Measurements from ENCODE around the gene HAAO. TPM values are rescaled to one million over a fixed set of nuclear protein-coding genes. Genes with fewer than 3 reads are reported as not detected.

Gene HAAO
- total and polyA plus RNA-seq, 2 of the 13 experiments (the other 11 are each of a cell fraction or from before 2014, with no cell fraction given): 36.1 to 42.7 TPM

DNA sequence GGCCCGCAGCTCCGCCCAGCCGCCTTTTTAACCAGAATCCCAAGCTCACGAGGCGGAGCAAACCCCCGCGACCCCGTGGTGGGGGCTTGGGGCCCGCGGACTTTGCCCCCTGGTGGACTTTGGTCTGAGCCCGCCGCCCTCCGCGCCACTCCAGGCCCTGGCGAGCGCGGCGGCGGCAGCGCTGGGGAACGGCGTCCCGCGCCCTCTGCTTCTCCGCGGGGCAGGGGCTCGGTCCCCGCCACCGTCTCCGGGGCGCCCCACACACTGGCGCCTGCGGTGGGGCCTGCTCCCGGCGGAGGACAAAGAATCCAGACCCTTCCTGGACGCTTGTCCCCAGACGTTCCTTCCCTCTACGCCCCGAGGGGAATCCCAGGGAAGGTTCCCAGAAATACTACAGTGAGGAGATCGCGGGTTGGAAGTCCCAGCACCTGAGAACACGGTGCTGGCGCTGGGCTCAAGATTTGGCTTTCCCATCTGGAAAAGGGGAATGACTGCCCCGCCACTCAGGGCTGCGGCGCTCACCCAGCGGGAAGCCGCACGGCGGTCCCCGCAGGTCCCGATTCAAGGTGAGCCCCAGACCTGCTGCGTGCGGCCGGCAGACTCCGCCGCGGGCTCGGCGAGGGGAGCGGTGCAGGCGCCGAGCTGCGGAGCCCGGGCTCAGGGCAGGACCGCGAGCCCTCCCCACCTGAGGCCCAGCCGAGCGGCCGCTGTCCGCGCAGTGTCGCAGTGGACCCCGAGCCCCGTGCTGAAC is at the start of gene HAAO (continued):
- TF ChIP-seq, protein P1, sequence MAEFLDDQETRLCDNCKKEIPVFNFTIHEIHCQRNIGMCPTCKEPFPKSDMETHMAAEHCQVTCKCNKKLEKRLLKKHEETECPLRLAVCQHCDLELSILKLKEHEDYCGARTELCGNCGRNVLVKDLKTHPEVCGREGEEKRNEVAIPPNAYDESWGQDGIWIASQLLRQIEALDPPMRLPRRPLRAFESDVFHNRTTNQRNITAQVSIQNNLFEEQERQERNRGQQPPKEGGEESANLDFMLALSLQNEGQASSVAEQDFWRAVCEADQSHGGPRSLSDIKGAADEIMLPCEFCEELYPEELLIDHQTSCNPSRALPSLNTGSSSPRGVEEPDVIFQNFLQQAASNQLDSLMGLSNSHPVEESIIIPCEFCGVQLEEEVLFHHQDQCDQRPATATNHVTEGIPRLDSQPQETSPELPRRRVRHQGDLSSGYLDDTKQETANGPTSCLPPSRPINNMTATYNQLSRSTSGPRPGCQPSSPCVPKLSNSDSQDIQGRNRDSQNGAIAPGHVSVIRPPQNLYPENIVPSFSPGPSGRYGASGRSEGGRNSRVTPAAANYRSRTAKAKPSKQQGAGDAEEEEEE (CRISPR knock-in tag; IDR thresholded peaks at IDR 0.05; ENCODE audit: borderline replicate concordance): no peak; the same call in 1 of the 2 replicates
- TF ChIP-seq TOE1 (CRISPR knock-in tag; IDR thresholded peaks at IDR 0.05) (peak; percentile 61; the same call in 1 of the 2 replicates), ZFAT (CRISPR knock-in tag; conservative IDR thresholded peaks at IDR 0.05) (peak; percentile 90), ZNF558 (CRISPR knock-in tag; IDR thresholded peaks at IDR 0.05; ENCODE audit: borderline replicate concordance) (peak; percentile 96; the same call in 1 of the 2 replicates), NAIF1 (CRISPR knock-in tag; IDR thresholded peaks at IDR 0.05; ENCODE audit: borderline replicate concordance) (peak; percentile 92), HIVEP1 (CRISPR knock-in tag; IDR thresholded peaks at IDR 0.05) (peak; percentile 83; the same call in 1 of the 2 replicates), ZNF672 (CRISPR knock-in tag; IDR thresholded peaks at IDR 0.05) (no peak), PCBP2 (optimal IDR thresholded peaks at IDR 0.05; ENCODE audit: low read depth, low read length, poor library complexity, severe bottlenecking) (no peak), ZNF841 (CRISPR knock-in tag; IDR thresholded peaks at IDR 0.05; ENCODE audit: borderline replicate concordance) (no peak; the same call in none of the 2 replicates), NBN (conservative IDR thresholded peaks at IDR 0.05) (no peak), DMAP1 (CRISPR knock-in tag; IDR thresholded peaks at IDR 0.05) (peak; percentile 97), FOXA3 (CRISPR knock-in tag; IDR thresholded peaks at IDR 0.05) (peak; percentile 91), NRL (CRISPR knock-in tag; IDR thresholded peaks at IDR 0.05; ENCODE audit: borderline replicate concordance) (peak; percentile 86), ZNF446 (CRISPR knock-in tag; IDR thresholded peaks at IDR 0.05) (peak; percentile 94), ZNF3 (CRISPR knock-in tag; IDR thresholded peaks at IDR 0.05) (no peak), HMGA1 (CRISPR knock-in tag; conservative IDR thresholded peaks at IDR 0.05) (no peak)
- TF ChIP-seq, protein P2, sequence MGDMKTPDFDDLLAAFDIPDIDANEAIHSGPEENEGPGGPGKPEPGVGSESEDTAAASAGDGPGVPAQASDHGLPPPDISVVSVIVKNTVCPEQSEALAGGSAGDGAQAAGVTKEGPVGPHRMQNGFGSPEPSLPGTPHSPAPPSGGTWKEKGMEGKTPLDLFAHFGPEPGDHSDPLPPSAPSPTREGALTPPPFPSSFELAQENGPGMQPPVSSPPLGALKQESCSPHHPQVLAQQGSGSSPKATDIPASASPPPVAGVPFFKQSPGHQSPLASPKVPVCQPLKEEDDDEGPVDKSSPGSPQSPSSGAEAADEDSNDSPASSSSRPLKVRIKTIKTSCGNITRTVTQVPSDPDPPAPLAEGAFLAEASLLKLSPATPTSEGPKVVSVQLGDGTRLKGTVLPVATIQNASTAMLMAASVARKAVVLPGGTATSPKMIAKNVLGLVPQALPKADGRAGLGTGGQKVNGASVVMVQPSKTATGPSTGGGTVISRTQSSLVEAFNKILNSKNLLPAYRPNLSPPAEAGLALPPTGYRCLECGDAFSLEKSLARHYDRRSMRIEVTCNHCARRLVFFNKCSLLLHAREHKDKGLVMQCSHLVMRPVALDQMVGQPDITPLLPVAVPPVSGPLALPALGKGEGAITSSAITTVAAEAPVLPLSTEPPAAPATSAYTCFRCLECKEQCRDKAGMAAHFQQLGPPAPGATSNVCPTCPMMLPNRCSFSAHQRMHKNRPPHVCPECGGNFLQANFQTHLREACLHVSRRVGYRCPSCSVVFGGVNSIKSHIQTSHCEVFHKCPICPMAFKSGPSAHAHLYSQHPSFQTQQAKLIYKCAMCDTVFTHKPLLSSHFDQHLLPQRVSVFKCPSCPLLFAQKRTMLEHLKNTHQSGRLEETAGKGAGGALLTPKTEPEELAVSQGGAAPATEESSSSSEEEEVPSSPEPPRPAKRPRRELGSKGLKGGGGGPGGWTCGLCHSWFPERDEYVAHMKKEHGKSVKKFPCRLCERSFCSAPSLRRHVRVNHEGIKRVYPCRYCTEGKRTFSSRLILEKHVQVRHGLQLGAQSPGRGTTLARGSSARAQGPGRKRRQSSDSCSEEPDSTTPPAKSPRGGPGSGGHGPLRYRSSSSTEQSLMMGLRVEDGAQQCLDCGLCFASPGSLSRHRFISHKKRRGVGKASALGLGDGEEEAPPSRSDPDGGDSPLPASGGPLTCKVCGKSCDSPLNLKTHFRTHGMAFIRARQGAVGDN (CRISPR knock-in tag; IDR thresholded peaks at IDR 0.05): peak; percentile 93
- TF ChIP-seq, protein P3, sequence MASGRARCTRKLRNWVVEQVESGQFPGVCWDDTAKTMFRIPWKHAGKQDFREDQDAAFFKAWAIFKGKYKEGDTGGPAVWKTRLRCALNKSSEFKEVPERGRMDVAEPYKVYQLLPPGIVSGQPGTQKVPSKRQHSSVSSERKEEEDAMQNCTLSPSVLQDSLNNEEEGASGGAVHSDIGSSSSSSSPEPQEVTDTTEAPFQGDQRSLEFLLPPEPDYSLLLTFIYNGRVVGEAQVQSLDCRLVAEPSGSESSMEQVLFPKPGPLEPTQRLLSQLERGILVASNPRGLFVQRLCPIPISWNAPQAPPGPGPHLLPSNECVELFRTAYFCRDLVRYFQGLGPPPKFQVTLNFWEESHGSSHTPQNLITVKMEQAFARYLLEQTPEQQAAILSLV (CRISPR knock-in tag; IDR thresholded peaks at IDR 0.05; ENCODE audit: borderline replicate concordance): peak; percentile 96
- TF ChIP-seq, protein P4, sequence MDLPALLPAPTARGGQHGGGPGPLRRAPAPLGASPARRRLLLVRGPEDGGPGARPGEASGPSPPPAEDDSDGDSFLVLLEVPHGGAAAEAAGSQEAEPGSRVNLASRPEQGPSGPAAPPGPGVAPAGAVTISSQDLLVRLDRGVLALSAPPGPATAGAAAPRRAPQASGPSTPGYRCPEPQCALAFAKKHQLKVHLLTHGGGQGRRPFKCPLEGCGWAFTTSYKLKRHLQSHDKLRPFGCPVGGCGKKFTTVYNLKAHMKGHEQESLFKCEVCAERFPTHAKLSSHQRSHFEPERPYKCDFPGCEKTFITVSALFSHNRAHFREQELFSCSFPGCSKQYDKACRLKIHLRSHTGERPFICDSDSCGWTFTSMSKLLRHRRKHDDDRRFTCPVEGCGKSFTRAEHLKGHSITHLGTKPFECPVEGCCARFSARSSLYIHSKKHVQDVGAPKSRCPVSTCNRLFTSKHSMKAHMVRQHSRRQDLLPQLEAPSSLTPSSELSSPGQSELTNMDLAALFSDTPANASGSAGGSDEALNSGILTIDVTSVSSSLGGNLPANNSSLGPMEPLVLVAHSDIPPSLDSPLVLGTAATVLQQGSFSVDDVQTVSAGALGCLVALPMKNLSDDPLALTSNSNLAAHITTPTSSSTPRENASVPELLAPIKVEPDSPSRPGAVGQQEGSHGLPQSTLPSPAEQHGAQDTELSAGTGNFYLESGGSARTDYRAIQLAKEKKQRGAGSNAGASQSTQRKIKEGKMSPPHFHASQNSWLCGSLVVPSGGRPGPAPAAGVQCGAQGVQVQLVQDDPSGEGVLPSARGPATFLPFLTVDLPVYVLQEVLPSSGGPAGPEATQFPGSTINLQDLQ (CRISPR knock-in tag; IDR thresholded peaks at IDR 0.05): peak; percentile 91; the same call in 1 of the 2 replicates
